Stimulated activated CD8-positive, alpha-beta memory T cell treated with anti-CD3 and anti-CD28 coated beads, Interleukin-7, amount 100 ng/mL, for 48 hours (primary cell): Measurements from ENCODE around the gene PPP2R2C.

ENCODE experiments used
- DNase-seq, 2 donors: peaks; one replicate each; pipeline ENCODE4 v3.0.0-alpha.2; 2020; ENCODE audit warnings: low read depth in 1 of 2; ENCODE audit errors: extremely low read depth in 1 of 2

The PPP2R2C gene

GRCh38 chr4:6449746-6450369, 22.6 kb downstream of the PPP2R2C start:
- DNase-seq: no peak

DNA sequence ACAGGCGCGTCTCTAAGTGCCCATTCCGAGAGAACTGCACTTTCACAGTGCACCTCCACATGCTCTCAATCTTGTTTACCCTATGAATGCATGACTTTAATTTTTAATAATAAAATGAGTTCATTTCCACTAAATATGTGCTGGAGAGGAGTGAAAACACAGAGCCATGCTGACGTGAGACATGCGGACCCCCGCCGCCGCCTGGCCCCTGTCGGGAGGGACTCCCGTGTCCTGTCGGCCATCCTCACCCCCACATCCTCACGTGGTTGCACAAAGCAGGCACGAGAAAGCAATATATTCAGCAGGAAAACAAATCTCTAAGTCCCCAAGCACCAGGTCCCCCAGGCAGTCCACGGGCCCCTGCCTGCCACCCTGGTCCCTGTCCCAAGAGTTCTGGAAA, 23.1 kb downstream of the PPP2R2C start:
- no peak for DNase-seq

DNA sequence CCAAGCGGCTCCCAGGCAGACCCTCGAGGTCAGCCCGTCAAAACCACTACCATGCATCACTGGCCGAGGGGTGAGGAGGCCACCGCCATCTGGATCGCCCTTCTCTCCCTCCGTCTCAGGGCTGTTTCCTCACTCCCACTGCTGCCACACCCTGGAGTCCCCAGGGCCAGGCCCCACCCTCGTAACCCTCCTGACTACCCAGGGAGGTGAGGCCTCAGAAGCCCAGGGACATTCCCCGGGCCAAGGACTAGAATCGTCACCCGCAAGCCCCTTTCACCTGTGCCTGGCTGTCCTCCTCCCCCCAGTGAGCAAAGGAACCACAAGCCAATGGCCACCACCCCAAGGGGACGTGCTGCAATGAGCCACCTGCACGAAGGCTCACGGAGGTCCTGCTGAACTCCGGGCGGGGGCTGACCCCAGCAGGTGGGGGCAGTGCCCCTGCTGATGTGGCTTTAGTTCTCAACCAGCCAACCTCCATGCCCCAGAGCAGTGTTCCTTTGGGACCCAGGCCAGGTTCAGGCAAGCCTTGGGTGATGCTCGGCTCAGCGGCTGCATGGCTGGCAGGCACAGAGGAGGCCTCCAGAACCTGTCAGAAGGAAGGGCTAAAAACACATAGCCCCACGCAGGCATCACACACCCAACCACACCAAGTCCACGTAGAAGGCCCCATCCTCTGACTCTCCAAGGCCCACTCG, 23.8 kb downstream of the PPP2R2C start:
- DNase-seq: no peak

GRCh38 chr4:6447672-6448171, 24.7 kb downstream of the PPP2R2C start:
- DNase-seq: no peak

- DNase-seq: no peak
These were observed 25.6 kb downstream of the PPP2R2C start for GRCh38 chr4:6446538-6447451.

- no peak for DNase-seq
These were observed 26.3 kb downstream of the PPP2R2C start for GRCh38 chr4:6446130-6446482.

- DNase-seq: no peak
These were observed 26.8 kb downstream of the PPP2R2C start for GRCh38 chr4:6445403-6446129.

DNA sequence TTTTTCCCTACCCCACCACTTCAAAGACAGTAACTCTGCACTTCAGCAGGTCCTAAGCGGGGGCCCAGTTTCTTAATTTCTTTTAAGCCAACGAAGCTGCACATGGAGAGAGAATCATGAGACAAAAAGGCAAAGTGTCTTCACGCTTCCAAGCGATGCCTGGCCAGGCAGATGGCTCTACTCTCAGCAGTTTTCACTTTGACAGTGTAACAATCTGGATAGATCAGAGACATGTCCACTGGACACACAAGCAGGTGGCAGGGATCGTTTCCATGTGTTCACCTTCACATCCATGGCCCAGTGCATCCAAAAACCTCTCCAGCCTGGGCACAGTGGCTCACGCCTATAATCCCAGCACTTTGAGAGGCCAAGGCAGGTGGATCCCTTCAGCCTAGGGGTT, 27.8 kb downstream of the PPP2R2C start:
- no peak for DNase-seq

GRCh38 chr4:6443035-6444023, 29.1 kb downstream of the PPP2R2C start:
- no peak for DNase-seq

DNA sequence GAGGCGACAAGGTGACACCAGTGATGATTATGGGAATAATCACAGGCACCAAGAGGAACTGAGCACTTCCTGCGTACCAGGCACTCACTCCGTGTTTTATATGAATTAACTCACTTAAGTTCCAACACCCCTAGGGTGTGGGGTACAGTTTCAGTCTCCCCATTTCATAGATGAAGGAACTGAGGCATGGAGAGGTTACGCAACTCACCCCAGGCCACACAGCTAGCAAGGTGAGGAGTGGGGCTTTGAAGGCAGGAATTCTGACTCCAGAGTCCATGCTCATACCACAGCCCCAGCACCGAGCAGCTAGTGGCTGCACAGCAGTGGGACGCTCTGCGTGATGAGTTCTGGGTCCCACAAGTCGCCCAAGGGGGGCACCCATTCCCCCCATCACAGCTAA, 29.9 kb downstream of the PPP2R2C start:
- DNase-seq: no peak

GRCh38 chr4:6441758-6442157, 30.7 kb downstream of the PPP2R2C start:
- no peak for DNase-seq

- no peak for DNase-seq
These were observed 31.2 kb downstream of the PPP2R2C start for GRCh38 chr4:6441202-6441582.

- no peak for DNase-seq
These were observed 31.8 kb downstream of the PPP2R2C start for GRCh38 chr4:6440506-6441201.

GRCh38 chr4:6439120-6439762, 33.2 kb downstream of the PPP2R2C start:
- DNase-seq: no peak

DNA sequence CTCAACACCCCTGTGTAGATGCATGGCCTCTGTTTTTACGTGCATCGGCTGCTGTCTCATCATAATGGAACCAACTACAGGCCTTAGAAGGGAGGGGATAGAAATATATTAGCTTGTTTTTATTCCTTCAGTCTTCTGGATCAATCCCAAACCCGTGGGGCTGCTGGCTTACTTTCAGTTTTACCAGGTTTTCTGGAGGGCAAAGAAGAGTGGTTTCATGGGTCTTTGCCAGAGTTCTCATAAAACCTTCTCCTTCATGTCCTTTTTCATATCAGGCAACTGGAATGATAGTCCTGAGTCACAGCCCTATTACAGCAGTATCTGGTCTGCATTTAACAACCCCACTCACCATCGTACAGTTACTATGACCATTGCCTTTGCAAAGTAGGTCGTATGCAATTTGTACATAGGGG, 34.6 kb downstream of the PPP2R2C start:
- no peak for DNase-seq

DNA sequence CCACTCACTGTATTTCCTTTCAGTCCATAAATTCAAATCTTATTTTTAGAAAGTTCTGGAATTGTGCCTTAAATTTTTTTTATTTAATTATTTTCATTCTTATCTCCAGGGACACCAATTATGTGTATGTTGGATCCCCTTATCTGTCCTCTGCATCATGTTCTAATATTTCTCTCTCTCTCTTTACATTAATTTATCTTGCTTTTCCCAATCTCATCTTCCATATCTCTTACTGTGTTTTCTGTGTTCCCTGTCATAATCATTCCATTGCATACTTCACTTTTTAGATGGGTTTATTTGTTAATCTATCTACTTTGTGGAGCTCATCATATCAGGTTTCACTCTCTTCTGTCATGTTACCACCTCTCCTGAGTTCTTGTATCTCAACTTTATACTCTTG, 37.4 kb downstream of the PPP2R2C start:
- no peak for DNase-seq

- DNase-seq: no peak
These were observed 41.5 kb downstream of the PPP2R2C start for GRCh38 chr4:6430927-6431326.

GRCh38 chr4:6427439-6428090, 44.8 kb downstream of the PPP2R2C start:
- no peak for DNase-seq
